ENCODE measurements around the gene RAB31.
A peak's percentile ranks its signal among the peaks of the same experiment; 100 is the strongest.

The RAB31 gene

DNA sequence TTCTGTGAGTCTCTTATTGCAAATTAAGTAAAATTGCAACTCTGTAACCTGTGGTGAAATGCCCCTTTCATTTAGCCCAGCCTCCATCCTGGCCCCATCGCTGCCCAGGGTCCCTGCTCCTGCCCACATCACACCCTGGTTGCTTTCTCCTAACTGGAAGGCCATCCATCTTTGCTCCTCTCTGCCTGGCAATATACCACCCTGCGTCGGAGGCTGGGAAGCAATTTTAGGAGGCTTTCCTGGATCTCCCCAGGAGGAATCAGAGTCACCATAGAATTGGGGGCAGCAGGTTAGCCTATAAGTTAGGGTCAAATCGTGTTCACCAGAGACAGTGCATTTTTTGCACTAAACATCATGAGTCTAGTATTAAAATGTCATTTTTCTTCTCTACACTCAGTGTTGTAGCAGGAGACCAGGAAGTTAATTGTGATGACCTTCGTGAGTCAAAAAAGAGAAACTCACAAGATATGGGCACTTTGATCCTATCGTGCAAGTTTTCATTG, 163.2 kb downstream of the RAB31 start:
- TF ChIP-seq, protein P1, sequence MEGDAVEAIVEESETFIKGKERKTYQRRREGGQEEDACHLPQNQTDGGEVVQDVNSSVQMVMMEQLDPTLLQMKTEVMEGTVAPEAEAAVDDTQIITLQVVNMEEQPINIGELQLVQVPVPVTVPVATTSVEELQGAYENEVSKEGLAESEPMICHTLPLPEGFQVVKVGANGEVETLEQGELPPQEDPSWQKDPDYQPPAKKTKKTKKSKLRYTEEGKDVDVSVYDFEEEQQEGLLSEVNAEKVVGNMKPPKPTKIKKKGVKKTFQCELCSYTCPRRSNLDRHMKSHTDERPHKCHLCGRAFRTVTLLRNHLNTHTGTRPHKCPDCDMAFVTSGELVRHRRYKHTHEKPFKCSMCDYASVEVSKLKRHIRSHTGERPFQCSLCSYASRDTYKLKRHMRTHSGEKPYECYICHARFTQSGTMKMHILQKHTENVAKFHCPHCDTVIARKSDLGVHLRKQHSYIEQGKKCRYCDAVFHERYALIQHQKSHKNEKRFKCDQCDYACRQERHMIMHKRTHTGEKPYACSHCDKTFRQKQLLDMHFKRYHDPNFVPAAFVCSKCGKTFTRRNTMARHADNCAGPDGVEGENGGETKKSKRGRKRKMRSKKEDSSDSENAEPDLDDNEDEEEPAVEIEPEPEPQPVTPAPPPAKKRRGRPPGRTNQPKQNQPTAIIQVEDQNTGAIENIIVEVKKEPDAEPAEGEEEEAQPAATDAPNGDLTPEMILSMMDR (IDR thresholded peaks at IDR 0.05; ENCODE audit: low read depth, low read length): no peak
- no peak overlapping the region for H3K4me3 ChIP-seq (ENCODE audit: low read depth, low read length)

DNA sequence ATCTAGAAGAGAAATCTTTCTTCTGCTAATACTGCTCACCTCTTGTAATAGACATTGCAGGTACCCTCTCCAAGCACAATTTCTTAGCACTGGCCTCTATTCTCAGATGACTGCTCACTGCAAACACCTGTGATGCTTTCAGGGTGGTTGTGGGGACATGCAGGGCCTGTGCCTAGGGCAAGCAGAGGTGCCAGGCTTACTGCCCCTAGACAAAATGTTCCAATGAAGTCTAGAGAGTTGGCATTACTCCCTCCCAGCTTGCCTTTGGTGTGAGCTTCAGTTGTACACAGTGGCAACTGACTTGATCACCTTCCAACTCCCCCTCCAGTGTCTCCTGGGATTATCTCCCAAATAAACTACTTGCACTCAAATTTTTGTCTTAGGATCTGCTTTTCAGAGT, 164.7 kb downstream of the RAB31 start:
- TF ChIP-seq, protein P1 (IDR thresholded peaks at IDR 0.05; ENCODE audit: low read depth, low read length): no peak
- no peak overlapping the region for H3K4me3 ChIP-seq (ENCODE audit: low read depth, low read length)

DNA sequence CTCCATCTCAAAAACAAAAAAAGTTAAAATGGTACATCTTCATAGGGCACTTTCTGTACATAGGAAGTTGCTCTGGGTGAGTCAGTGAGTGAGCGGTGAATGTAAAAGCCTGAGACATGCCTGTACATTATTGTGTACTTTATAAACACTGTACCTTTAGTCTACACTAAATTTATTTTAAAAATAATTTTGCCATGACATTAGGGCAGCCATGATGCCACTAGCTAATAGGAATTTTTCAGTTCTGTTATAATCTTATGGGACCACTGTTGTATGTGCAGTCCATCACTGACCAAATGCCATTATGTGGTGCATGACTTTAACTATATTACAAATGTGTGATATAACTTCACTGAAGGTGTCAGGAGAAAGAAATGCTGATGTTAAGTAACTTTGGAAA, 166.6 kb downstream of the RAB31 start:
- H3K4me3 ChIP-seq (ENCODE audit: low read depth, low read length): no peak overlapping the region
- TF ChIP-seq, protein P1 (IDR thresholded peaks at IDR 0.05; ENCODE audit: low read depth, low read length): no peak

DNA sequence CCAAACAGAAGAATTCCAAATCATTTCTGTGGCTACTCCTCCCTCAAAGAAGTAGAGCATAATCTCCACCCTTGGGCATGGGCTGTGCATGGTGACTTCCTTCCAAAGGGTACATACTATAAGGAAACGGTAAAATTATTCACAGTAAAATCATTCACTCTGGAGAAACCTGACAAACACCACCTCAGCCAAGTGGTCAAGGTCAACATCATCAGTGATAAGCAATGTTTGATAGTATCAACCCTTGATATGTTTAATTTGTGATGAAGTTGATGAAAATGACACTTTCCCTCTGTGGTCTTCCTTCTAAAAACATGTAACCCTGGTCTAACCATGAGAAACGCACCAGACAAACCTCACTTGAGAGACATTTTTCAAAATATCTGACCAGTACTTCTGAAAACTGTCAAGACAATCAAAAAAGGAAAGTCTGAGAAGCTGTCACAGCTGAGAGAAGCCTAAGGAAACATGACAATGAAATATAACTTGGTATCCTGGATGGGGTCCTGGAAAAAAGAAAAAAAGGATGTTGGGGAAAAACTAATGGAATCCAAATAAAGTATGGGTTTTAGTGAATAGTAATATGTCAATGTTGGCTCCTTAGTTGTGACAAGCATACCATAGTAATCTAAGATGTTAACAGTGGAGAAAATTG, 168.2 kb downstream of the RAB31 start:
- TF ChIP-seq, protein P1 (IDR thresholded peaks at IDR 0.05; ENCODE audit: low read depth, low read length): no peak
- H3K4me3 ChIP-seq (ENCODE audit: low read depth, low read length): peak overlapping the region; percentile 51

DNA sequence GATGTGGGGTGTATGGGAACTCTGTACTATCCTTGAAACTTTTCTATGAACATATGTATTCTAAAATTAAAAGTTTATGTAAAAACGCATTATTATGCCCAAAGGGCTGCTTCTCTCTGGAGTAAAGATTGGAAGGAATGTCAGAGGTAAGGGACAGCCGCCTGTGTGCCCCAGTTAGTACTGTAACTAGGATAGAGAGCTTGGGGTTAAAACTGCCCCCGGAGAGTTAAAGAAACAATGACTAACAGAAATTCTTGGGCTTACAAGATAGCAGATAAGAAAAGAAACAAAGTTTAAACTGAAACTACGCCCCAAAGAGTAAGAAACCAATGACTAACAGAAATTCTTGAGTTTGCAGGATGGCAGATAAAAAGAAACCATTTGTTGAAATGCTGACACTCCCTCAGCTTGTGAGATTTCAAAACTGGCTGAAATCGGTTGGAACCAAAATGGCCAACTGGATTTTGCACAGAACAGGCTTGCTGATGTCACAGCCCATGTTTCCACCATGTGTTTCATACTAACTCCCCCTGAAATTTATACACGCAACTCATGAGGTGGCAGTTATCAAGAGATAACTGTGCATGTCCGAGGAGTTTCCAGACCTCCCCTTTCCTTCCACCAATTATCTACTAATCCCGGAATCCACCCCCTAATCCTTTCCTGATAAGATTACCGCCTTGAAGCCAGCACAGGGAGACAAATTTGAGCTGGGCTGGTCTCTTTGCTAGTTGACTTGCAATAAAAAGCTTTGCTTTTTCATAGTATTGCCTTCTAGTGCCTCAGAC, 169.0 kb downstream of the RAB31 start:
- peak overlapping the region; percentile 51 for H3K4me3 ChIP-seq (ENCODE audit: low read depth, low read length)
- TF ChIP-seq, protein P1 (IDR thresholded peaks at IDR 0.05; ENCODE audit: low read depth, low read length): no peak

DNA sequence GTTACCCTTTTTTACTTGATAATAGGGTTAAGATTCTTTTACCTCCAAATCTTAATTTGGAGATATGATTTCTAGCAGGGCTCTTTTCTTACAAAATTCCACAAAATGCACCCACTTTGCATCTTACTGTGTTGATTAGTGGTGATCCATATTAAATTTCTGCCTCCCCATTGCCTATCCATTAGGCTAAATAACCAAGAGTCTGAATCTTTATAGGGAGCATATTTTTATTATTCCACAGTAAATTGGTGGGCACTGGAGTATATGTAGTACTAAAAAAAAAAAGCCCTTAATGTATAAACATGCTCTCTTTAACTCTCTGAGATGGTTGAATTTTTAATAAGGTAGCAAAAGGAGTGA, 169.5 kb downstream of the RAB31 start:
- TF ChIP-seq, protein P1 (IDR thresholded peaks at IDR 0.05; ENCODE audit: low read depth, low read length): no peak
- peak overlapping the region; percentile 51 for H3K4me3 ChIP-seq (ENCODE audit: low read depth, low read length)

DNA sequence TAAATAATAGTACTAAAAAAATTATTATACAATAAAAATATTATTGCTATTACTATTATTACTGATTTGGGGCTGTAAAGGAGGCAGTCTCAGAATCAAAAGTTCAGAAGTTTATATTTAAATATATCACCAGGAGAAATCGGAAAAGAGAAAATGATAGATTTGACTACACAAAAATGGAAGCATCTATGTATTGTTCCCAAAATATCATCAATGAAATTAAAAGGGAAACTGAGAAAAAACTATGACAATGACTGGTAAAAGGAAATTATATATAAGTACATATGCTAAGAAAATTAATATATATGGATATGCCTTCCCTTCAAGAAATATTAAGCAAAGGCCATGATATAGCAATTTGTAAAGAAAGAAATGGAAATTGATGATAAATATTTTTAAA, 170.0 kb downstream of the RAB31 start:
- H3K4me3 ChIP-seq (ENCODE audit: low read depth, low read length): no peak overlapping the region
- TF ChIP-seq, protein P1 (IDR thresholded peaks at IDR 0.05; ENCODE audit: low read depth, low read length): no peak

Measured in WI38 (cell line).